OCI-LY3 (cell line): ENCODE results near the gene ETV6.

Experiments used
- CTCF ChIP-seq: fragments of 200-600, 300-600 bp; sonication (generic); IDR thresholded peaks from 2 replicates; pipeline ENCODE4 v1.5.1; 2014; ENCODE audit warnings: antibody characterized with exemption, low read length, low read depth
- EZH2phosphoT487 ChIP-seq: fragments of 200-600 bp; shearing (Covaris generic); IDR thresholded peaks from 2 replicates; pipeline ENCODE4 v1.6.1; 2018; ENCODE audit warnings: antibody characterized with exemption, mixed run types, low read depth

- no peak for TF ChIP-seq EZH2phosphoT487
- TF ChIP-seq CTCF: no peak
These were observed 272.9 kb downstream of the ETV6 start for GRCh38 chr12:11922361-11922760.
